ENCODE results near the gene HLCS.

HLCS gene

GRCh38 chr21:36949171-36950141, 17.0 kb downstream of the HLCS start:
- H3K27me3 Mint-ChIP-seq = no peaks in the 10 kb centered on the region
- no peak overlapping the region for H3K27ac Mint-ChIP-seq
- no peaks in the 10 kb centered on the region for H3K4me1 Mint-ChIP-seq (ENCODE audit: low read depth)
- H3K4me3 Mint-ChIP-seq = no peak overlapping the region
- no peaks in the 10 kb centered on the region for H3K9me3 Mint-ChIP-seq
- peaks cover 34% of the 10 kb centered on the region for H3K36me3 Mint-ChIP-seq (ENCODE audit: low read depth)

GRCh38 chr21:36948686-36949085, 17.8 kb downstream of the HLCS start:
- Mint-ChIP-seq H3K9me3 (no peaks in the 10 kb centered on the region), H3K27ac (no peak overlapping the region), H3K27me3 (no peaks in the 10 kb centered on the region), H3K4me1 (ENCODE audit: low read depth) (no peaks in the 10 kb centered on the region), H3K36me3 (ENCODE audit: low read depth) (peaks cover 34% of the 10 kb centered on the region), H3K4me3 (no peak overlapping the region)

GRCh38 chr21:36946949-36947356, 19.5 kb downstream of the HLCS start:
- Mint-ChIP-seq H3K4me1 (ENCODE audit: low read depth) (no peaks in the 10 kb centered on the region), H3K36me3 (ENCODE audit: low read depth) (peaks cover 34% of the 10 kb centered on the region), H3K27ac (no peak overlapping the region), H3K9me3 (no peaks in the 10 kb centered on the region), H3K4me3 (no peak overlapping the region), H3K27me3 (no peaks in the 10 kb centered on the region)

- H3K27me3 Mint-ChIP-seq = no peaks in the 10 kb centered on the region
- H3K36me3 Mint-ChIP-seq (ENCODE audit: low read depth) = peaks cover 38% of the 10 kb centered on the region
- H3K27ac Mint-ChIP-seq = no peak overlapping the region
- no peaks in the 10 kb centered on the region for H3K4me1 Mint-ChIP-seq (ENCODE audit: low read depth)
- H3K4me3 Mint-ChIP-seq = no peak overlapping the region
- H3K9me3 Mint-ChIP-seq = no peaks in the 10 kb centered on the region
Measured at GRCh38 chr21:36945496-36946138, 20.9 kb downstream of the HLCS start.

GRCh38 chr21:36936361-36937135, 29.9 kb downstream of the HLCS start:
- Mint-ChIP-seq H3K27ac (no peak overlapping the region), H3K4me3 (no peak overlapping the region), H3K36me3 (ENCODE audit: low read depth) (peaks cover 25% of the 10 kb centered on the region), H3K4me1 (ENCODE audit: low read depth) (no peaks in the 10 kb centered on the region), H3K9me3 (no peaks in the 10 kb centered on the region), H3K27me3 (no peaks in the 10 kb centered on the region)

GRCh38 chr21:36934864-36935420, 31.5 kb downstream of the HLCS start:
- peaks cover 23% of the 10 kb centered on the region for H3K36me3 Mint-ChIP-seq (ENCODE audit: low read depth)
- no peak overlapping the region for H3K4me3 Mint-ChIP-seq
- H3K4me1 Mint-ChIP-seq (ENCODE audit: low read depth) = no peaks in the 10 kb centered on the region
- no peaks in the 10 kb centered on the region for H3K9me3 Mint-ChIP-seq
- H3K27me3 Mint-ChIP-seq = no peaks in the 10 kb centered on the region
- no peak overlapping the region for H3K27ac Mint-ChIP-seq

GRCh38 chr21:36932161-36932816, 34.2 kb downstream of the HLCS start:
- no peak overlapping the region for H3K4me3 Mint-ChIP-seq
- peaks cover 25% of the 10 kb centered on the region for H3K36me3 Mint-ChIP-seq (ENCODE audit: low read depth)
- H3K27me3 Mint-ChIP-seq = no peaks in the 10 kb centered on the region
- no peaks in the 10 kb centered on the region for H3K9me3 Mint-ChIP-seq
- no peak overlapping the region for H3K27ac Mint-ChIP-seq
- no peaks in the 10 kb centered on the region for H3K4me1 Mint-ChIP-seq (ENCODE audit: low read depth)

- H3K4me3 Mint-ChIP-seq = no peak overlapping the region
- H3K4me1 Mint-ChIP-seq (ENCODE audit: low read depth) = no peaks in the 10 kb centered on the region
- H3K36me3 Mint-ChIP-seq (ENCODE audit: low read depth) = peaks cover 20% of the 10 kb centered on the region
- H3K27me3 Mint-ChIP-seq = no peaks in the 10 kb centered on the region
- no peak overlapping the region for H3K27ac Mint-ChIP-seq
- no peaks in the 10 kb centered on the region for H3K9me3 Mint-ChIP-seq
Measured at GRCh38 chr21:36929622-36930021, 36.8 kb downstream of the HLCS start.

GRCh38 chr21:36928960-36929359, 37.5 kb downstream of the HLCS start:
- H3K4me1 Mint-ChIP-seq (ENCODE audit: low read depth) = no peaks in the 10 kb centered on the region
- no peak overlapping the region for H3K4me3 Mint-ChIP-seq
- H3K27me3 Mint-ChIP-seq = no peaks in the 10 kb centered on the region
- H3K27ac Mint-ChIP-seq = no peak overlapping the region
- H3K9me3 Mint-ChIP-seq = no peaks in the 10 kb centered on the region
- H3K36me3 Mint-ChIP-seq (ENCODE audit: low read depth) = peaks cover 20% of the 10 kb centered on the region

- H3K27ac Mint-ChIP-seq = no peak overlapping the region
- H3K4me1 Mint-ChIP-seq (ENCODE audit: low read depth) = peaks cover 4% of the 10 kb centered on the region
- H3K27me3 Mint-ChIP-seq = no peaks in the 10 kb centered on the region
- no peak overlapping the region for H3K4me3 Mint-ChIP-seq
- H3K36me3 Mint-ChIP-seq (ENCODE audit: low read depth) = peaks cover 14% of the 10 kb centered on the region
- no peaks in the 10 kb centered on the region for H3K9me3 Mint-ChIP-seq
Measured at GRCh38 chr21:36927719-36928117, 38.8 kb downstream of the HLCS start.

GRCh38 chr21:36926989-36927718, 39.3 kb downstream of the HLCS start:
- no peak overlapping the region for H3K27ac Mint-ChIP-seq
- no peaks in the 10 kb centered on the region for H3K27me3 Mint-ChIP-seq
- H3K9me3 Mint-ChIP-seq = no peaks in the 10 kb centered on the region
- H3K36me3 Mint-ChIP-seq (ENCODE audit: low read depth) = peaks cover 14% of the 10 kb centered on the region
- peaks cover 4% of the 10 kb centered on the region for H3K4me1 Mint-ChIP-seq (ENCODE audit: low read depth)
- H3K4me3 Mint-ChIP-seq = no peak overlapping the region

- peaks cover 4% of the 10 kb centered on the region for H3K4me1 Mint-ChIP-seq (ENCODE audit: low read depth)
- H3K27me3 Mint-ChIP-seq = no peaks in the 10 kb centered on the region
- H3K36me3 Mint-ChIP-seq (ENCODE audit: low read depth) = peaks cover 16% of the 10 kb centered on the region
- no peak overlapping the region for H3K27ac Mint-ChIP-seq
- no peak overlapping the region for H3K4me3 Mint-ChIP-seq
- no peaks in the 10 kb centered on the region for H3K9me3 Mint-ChIP-seq
Measured at GRCh38 chr21:36923270-36923669, 43.2 kb downstream of the HLCS start.

GRCh38 chr21:36922861-36923260, 43.6 kb downstream of the HLCS start:
- H3K4me3 Mint-ChIP-seq = no peak overlapping the region
- H3K4me1 Mint-ChIP-seq (ENCODE audit: low read depth) = peaks cover 4% of the 10 kb centered on the region
- peaks cover 16% of the 10 kb centered on the region for H3K36me3 Mint-ChIP-seq (ENCODE audit: low read depth)
- no peaks in the 10 kb centered on the region for H3K9me3 Mint-ChIP-seq
- no peak overlapping the region for H3K27ac Mint-ChIP-seq
- no peaks in the 10 kb centered on the region for H3K27me3 Mint-ChIP-seq

- H3K4me1 Mint-ChIP-seq (ENCODE audit: low read depth) = peaks cover 8% of the 10 kb centered on the region
- H3K4me3 Mint-ChIP-seq = no peak overlapping the region
- H3K27ac Mint-ChIP-seq = no peak overlapping the region
- no peaks in the 10 kb centered on the region for H3K27me3 Mint-ChIP-seq
- no peaks in the 10 kb centered on the region for H3K9me3 Mint-ChIP-seq
- H3K36me3 Mint-ChIP-seq (ENCODE audit: low read depth) = peaks cover 5% of the 10 kb centered on the region
Measured at GRCh38 chr21:36918291-36918690, 48.2 kb downstream of the HLCS start.

Measured in stimulated activated naive CD8-positive, alpha-beta T cell treated with anti-CD3 and anti-CD28 coated beads, Interleukin-15, Interleukin-2, amounts not matched to agents 100 ng/mL and 50 ng/mL, for 24 hours (primary cell).